22Rv1 (cell line): Measurements from ENCODE around the gene NODAL.

Experiments
- H3K27ac ChIP-seq: fragments of 450-650 bp; 2 replicates; pipeline ENCODE4 v1.5.1; 2017
- CTCF ChIP-seq: fragments of 450-650 bp; IDR thresholded peaks from 2 replicates; pipeline ENCODE4 v1.5.1; 2017; ENCODE audit warnings: mild to moderate bottlenecking
- ZFX ChIP-seq: fragments of 450-650 bp; IDR thresholded peaks from 2 replicates; pipeline ENCODE4 v1.6.1; 2017; ENCODE audit warnings: antibody characterized with exemption, borderline replicate concordance

The NODAL gene

GRCh38 chr10:70440296-70441160 lies 953 bp downstream of the NODAL start:
- TF ChIP-seq ZFX, result no peak
- no peak for TF ChIP-seq CTCF

GRCh38 chr10:70437721-70438120 lies 3.8 kb downstream of the NODAL start:
- H3K27ac ChIP-seq, result no peak overlapping the region
- no peak for TF ChIP-seq ZFX
- TF ChIP-seq CTCF, result no peak

More at GRCh38 chr10:70440296-70441160, 953 bp downstream of the NODAL start:
- H3K27ac ChIP-seq, result no peak overlapping the region

- H3K27ac ChIP-seq, result no peak overlapping the region
- TF ChIP-seq ZFX (no peak), CTCF (no peak)
Measured at GRCh38 chr10:70435241-70436085, 6.0 kb downstream of the NODAL start.

- H3K27ac ChIP-seq, result no peak overlapping the region
- TF ChIP-seq ZFX (no peak), CTCF (no peak)
Measured at GRCh38 chr10:70433581-70434280, 7.8 kb downstream of the NODAL start.

GRCh38 chr10:70432561-70433263 lies 8.8 kb downstream of the NODAL start:
- TF ChIP-seq CTCF (no peak), ZFX (no peak)
- no peak overlapping the region for H3K27ac ChIP-seq

DNA sequence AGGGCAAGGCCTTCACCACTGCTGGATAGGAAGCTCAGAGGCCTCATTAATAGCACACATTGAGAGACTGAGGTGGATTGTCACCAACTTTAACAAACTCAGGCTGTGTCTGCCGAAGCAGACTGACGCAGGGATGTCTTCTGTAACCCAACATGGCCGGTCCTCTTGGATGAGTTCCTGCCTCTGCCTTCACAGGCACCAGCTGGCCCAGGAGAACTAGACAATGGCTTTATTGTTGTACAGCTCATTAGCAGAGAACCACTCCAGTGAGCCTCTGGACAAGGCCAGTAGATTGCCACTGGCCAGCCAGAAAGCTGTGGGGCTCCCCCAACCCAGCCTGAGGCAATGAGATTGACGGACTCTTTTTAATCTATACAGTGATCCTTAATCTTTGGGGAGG lies 9.4 kb downstream of the NODAL start:
- no peak overlapping the region for H3K27ac ChIP-seq
- no peak for TF ChIP-seq CTCF
- TF ChIP-seq ZFX, result no peak
